ENCODE results near the gene MUC6. TPM values are rescaled to one million over a fixed set of nuclear protein-coding genes. Genes with fewer than 3 reads are reported as not detected.

MUC6 gene
- total and polyA plus RNA-seq, 10 donors, result 0.02 to 0.76 (median 0.22) TPM; not detected in 3

GRCh38 chr11:1014276-1014675 is 22.2 kb downstream of the MUC6 start:
- Histone ChIP-seq H3K9me3 (no peaks in the 10 kb centered on the region), H3K4me3 (no peak overlapping the region), H3K4me1 (peaks cover 0 to 35% (median 23%) of the 10 kb centered on the region in 6 donors), H3K36me3 (peaks cover 0 to 69% (median 32%) of the 10 kb centered on the region in 6 donors), H3K27me3 (replicated peaks in 1 of 7) (no peaks in the 10 kb centered on the region), H3K27ac (no peak overlapping the region)
- DNase-seq, result no peak
- TF ChIP-seq CTCF (IDR thresholded peaks at IDR 0.05 in 8 of 11, conservative IDR thresholded peaks at IDR 0.05 in 3 of 11) (no peak), POLR2A (IDR thresholded peaks at IDR 0.05) (no peak), POLR2AphosphoS5 (IDR thresholded peaks at IDR 0.05) (no peak)
- WGBS, 5 donors, result 82 to 91% (median 89%) methylated on average over 14 of the region's 14 CpGs
- intact Hi-C loops (cut with DNase I; ENCODE audit: low total_unique reads), result no loop called here

- peaks cover 0 to 70% (median 38%) of the 10 kb centered on the region in 6 donors for H3K36me3 ChIP-seq
- no peak overlapping the region for H3K4me3 ChIP-seq
- no peaks in the 10 kb centered on the region for H3K27me3 ChIP-seq (replicated peaks in 1 of 7)
- DNase-seq, result no peak
- intact Hi-C loops (cut with DNase I; ENCODE audit: low total_unique reads), result no loop called here
- H3K4me1 ChIP-seq, result peaks cover 0 to 35% (median 23%) of the 10 kb centered on the region in 6 donors
- WGBS, 5 donors, result 88 to 97% (median 93%) methylated on average over 11 to 12 of the region's 12 CpGs
- TF ChIP-seq POLR2AphosphoS5 (IDR thresholded peaks at IDR 0.05) (peak in 2 of 3 donors; percentile 31 to 34), POLR2A (IDR thresholded peaks at IDR 0.05) (no peak)
- H3K9me3 ChIP-seq, result no peaks in the 10 kb centered on the region
- no peak overlapping the region for H3K27ac ChIP-seq
These were observed 22.9 kb downstream of the MUC6 start for GRCh38 chr11:1013631-1013935.

- no peak overlapping the region for H3K4me3 ChIP-seq
- no peaks in the 10 kb centered on the region for H3K27me3 ChIP-seq (replicated peaks in 1 of 7)
- peak overlapping the region in 2 of 8 donors; percentile 31 to 36 for H3K27ac ChIP-seq
- 81 to 89% (median 83%) methylated on average over 14 to 28 of the region's 28 CpGs for WGBS, 5 donors
- intact Hi-C loops (cut with DNase I; ENCODE audit: low total_unique reads), result no loop called here
- no peaks in the 10 kb centered on the region for H3K9me3 ChIP-seq
- H3K4me1 ChIP-seq, result peaks cover 0 to 35% (median 23%) of the 10 kb centered on the region in 6 donors
- H3K36me3 ChIP-seq, result peaks cover 0 to 76% (median 44%) of the 10 kb centered on the region in 6 donors
- no peak for DNase-seq
- TF ChIP-seq CTCF (IDR thresholded peaks at IDR 0.05 in 8 of 11, conservative IDR thresholded peaks at IDR 0.05 in 3 of 11) (no peak), POLR2A (IDR thresholded peaks at IDR 0.05) (no peak), POLR2AphosphoS5 (IDR thresholded peaks at IDR 0.05) (peak; percentile 45 to 68 (median 51))
These were observed 23.5 kb downstream of the MUC6 start for GRCh38 chr11:1012740-1013630.

- Histone ChIP-seq H3K27me3 (replicated peaks in 1 of 7) (no peaks in the 10 kb centered on the region), H3K4me1 (peaks cover 0 to 35% (median 22%) of the 10 kb centered on the region in 6 donors), H3K36me3 (peaks cover 0 to 83% (median 51%) of the 10 kb centered on the region in 6 donors), H3K9me3 (no peaks in the 10 kb centered on the region), H3K27ac (peak overlapping the region in 1 of 8 donors; percentile 25), H3K4me3 (no peak overlapping the region)
- no peak for TF ChIP-seq CTCF (IDR thresholded peaks at IDR 0.05 in 8 of 11, conservative IDR thresholded peaks at IDR 0.05 in 3 of 11)
- TF ChIP-seq POLR2A (IDR thresholded peaks at IDR 0.05), result no peak
- TF ChIP-seq POLR2AphosphoS5 (IDR thresholded peaks at IDR 0.05), result no peak
- DNase-seq, result no peak
- intact Hi-C loops (cut with DNase I; ENCODE audit: low total_unique reads), result no loop called here
- WGBS, 5 donors, result 86 to 95% (median 92%) methylated on average over 15 to 17 of the region's 17 CpGs
These were observed 24.2 kb downstream of the MUC6 start for GRCh38 chr11:1012291-1012690.
